A549 treated with CpdA at 1 μM for 4 hours (cell line): ENCODE data around the gene DENND6A. TPM values are rescaled to one million over a fixed set of nuclear protein-coding genes. Genes with fewer than 3 reads are reported as not detected.

Experiments used
- total RNA-seq: library from RNA; stranded (reverse); fragments of 200-300 nt; extraction: Qiagen RNA extraction; gene quantifications from 5 replicates; pipeline ENCODE4 v1.2.3, GENCODE V29; 2022; ENCODE audit warnings: low read depth

The DENND6A gene, protein sequence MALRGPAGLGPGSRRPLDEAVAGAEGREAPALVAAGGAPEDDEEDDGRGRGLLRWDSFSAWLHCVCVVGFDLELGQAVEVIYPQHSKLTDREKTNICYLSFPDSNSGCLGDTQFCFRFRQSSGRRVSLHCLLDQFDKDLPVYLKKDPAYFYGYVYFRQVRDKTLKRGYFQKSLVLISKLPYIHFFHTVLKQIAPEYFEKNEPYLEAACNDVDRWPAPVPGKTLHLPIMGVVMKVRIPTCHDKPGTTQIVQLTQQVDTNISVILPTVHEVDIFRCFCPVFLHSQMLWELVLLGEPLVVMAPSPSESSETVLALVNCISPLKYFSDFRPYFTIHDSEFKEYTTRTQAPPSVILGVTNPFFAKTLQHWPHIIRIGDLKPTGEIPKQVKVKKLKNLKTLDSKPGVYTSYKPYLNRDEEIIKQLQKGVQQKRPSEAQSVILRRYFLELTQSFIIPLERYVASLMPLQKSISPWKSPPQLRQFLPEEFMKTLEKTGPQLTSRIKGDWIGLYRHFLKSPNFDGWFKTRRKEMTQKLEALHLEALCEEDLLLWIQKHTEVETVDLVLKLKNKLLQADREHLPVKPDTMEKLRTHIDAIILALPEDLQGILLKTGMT
- 6.0 to 8.2 TPM (median 6.6 TPM) in 5 replicates for total RNA-seq

DNA sequence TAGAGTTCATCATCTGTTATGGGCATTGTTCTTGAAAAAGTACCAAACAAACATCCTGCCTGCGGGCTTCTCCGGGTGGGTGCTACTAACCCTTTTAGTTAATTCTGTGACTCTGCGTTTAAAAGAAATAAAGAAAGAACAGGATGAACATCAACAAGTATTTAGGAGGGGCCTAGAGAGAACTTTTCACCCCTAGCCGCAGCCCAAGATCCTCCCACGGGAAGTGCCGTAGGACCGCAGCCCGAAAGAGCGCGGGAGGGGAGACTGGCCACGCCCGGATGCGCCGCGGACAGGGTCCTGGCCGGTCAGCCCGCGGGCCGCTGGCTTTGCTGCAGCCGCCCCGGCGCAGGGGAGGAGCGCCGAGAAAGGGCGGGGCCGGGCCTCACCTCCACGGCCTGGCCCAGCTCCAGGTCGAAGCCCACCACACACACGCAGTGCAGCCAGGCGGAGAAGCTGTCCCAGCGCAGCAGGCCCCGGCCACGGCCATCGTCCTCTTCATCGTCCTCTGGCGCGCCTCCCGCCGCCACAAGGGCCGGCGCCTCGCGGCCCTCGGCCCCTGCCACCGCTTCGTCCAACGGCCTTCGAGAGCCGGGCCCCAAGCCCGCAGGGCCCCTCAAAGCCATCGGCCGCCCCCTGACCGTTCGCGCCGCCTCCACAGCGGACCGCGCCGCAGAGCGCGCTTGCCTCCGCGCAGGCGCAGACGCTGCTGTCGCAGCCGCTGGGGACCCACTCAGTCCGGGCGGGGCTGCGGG lies at the start of gene DENND6A:
Gene DENND6A, minus strand, starts transcription at position 682 of the 752 bp plus-strand sequence. Its CDS starts 59 bp downstream, at position 623.

GRCh38 chr3:57597127-57597923 lies 95.6 kb downstream of the DENND6A start, which contains the start of gene ARF4:
TSS of gene ARF4 (minus strand) at chr3:57597344. CDS start at chr3:57597140, 204 bp downstream.

Other genes starting within 250 kb of the DENND6A start
- 0.05 to 0.19 TPM (median 0.11 TPM) in 4 of 5 replicates, not detected in the other for gene DNAH12, start 148.7 kb downstream of the DENND6A start, total RNA-seq
- 13.3 to 14.9 TPM (median 14.6 TPM) in 5 replicates for gene PDE12, start 136.8 kb downstream of the DENND6A start, total RNA-seq
- 157 to 182 TPM (median 165 TPM) in 5 replicates for gene ARF4, start 95.7 kb downstream of the DENND6A start, total RNA-seq
- gene SLMAP, start 63.2 kb upstream of the DENND6A start, total RNA-seq, result 20.3 to 26.5 TPM (median 25.2 TPM) in 5 replicates